Measurements from ENCODE around the gene NEURL3. TPM values are rescaled to one million over a fixed set of nuclear protein-coding genes. Genes with fewer than 3 reads are reported as not detected.

NEURL3 gene
- polyA plus RNA-seq, 3 donors, result not detected

DNA sequence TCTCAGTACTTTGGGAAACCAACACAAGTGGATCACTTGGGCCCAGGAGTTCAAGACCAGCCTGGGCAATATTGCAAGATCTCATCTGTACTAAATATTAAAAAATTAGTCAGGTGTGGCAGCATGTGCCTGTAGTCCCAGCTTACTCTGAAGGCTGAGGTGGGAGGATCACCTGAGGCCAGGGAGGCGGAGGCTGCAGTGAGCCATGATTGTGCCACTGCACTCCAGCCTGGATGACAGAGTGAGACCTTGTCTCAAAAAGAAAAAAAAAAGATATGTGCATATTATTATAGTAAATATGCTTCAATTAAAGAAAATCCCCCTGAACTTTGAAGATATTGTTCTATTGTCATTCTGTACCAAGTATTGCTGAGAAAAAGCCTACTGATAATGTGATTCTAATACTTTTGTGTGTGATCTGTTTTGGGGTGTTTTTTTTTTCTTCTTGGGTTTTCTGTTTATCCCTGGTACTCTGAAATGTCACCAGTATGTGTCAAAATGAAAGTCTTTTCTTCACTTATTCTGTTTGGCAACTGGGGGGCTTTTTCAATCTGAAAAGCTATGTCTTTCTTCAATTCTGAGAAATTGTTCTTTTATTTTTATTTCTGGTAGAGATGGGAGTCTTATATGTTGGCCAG lies 13.2 kb downstream of the NEURL3 start:
- no peak overlapping the region for H3K9ac ChIP-seq (ENCODE audit: insufficient read depth, low read length, poor library complexity, severe bottlenecking)
- no peaks in the 10 kb centered on the region for H3K27me3 ChIP-seq (ENCODE audit: control insufficient read depth in 2 of 2, insufficient read depth in 2 of 2, low read length in 2 of 2)
- H3K27ac ChIP-seq (ENCODE audit: low read depth in 1 of 2, low read length in 2 of 2), result no peak overlapping the region
- H3K4me2 ChIP-seq (replicated peaks; ENCODE audit: extremely low read depth, low read length, poor library complexity, severe bottlenecking), result no peak overlapping the region
- peaks cover 9 to 19% of the 10 kb centered on the region in 2 donors for H3K4me1 ChIP-seq (ENCODE audit: control insufficient read depth in 1 of 2, insufficient read depth in 2 of 2, low read length in 2 of 2)
- no peak for DNase-seq
- H3K9me3 Mint-ChIP-seq, result peaks cover 8 to 20% (median 11%) of the 10 kb centered on the region in 7 donors
- WGBS (ENCODE audit: insufficient coverage), result 100% methylated on average over 1 of the region's 1 CpG
- H3K36me3 Mint-ChIP-seq, result no peaks in the 10 kb centered on the region
- peaks cover 22% of the 10 kb centered on the region for H3K4me1 Mint-ChIP-seq
- peaks cover 0 to 2% (median 0%) of the 10 kb centered on the region in 3 donors for H3K27me3 Mint-ChIP-seq (ENCODE audit: low read depth in 3 of 3)
- peaks cover 3 to 5% of the 10 kb centered on the region in 2 donors for H3K9me3 ChIP-seq (replicated peaks in 1 of 2; ENCODE audit: control insufficient read depth in 1 of 2, insufficient read depth in 1 of 2, low read length in 2 of 2)
- TF ChIP-seq, protein P1, sequence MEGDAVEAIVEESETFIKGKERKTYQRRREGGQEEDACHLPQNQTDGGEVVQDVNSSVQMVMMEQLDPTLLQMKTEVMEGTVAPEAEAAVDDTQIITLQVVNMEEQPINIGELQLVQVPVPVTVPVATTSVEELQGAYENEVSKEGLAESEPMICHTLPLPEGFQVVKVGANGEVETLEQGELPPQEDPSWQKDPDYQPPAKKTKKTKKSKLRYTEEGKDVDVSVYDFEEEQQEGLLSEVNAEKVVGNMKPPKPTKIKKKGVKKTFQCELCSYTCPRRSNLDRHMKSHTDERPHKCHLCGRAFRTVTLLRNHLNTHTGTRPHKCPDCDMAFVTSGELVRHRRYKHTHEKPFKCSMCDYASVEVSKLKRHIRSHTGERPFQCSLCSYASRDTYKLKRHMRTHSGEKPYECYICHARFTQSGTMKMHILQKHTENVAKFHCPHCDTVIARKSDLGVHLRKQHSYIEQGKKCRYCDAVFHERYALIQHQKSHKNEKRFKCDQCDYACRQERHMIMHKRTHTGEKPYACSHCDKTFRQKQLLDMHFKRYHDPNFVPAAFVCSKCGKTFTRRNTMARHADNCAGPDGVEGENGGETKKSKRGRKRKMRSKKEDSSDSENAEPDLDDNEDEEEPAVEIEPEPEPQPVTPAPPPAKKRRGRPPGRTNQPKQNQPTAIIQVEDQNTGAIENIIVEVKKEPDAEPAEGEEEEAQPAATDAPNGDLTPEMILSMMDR (IDR thresholded peaks at IDR 0.05), result no peak
- H2AFZ ChIP-seq (ENCODE audit: insufficient read depth, low read depth, low read length, poor library complexity, severe bottlenecking), result no peak overlapping the region
- H3K36me3 ChIP-seq (replicated peaks in 1 of 2; ENCODE audit: control insufficient read depth in 1 of 2, insufficient read depth in 2 of 2, low read length in 2 of 2), result no peaks in the 10 kb centered on the region
- intact Hi-C loops (cut with micrococcal nuclease), result no loop called here
- H3K27ac Mint-ChIP-seq, result no peak overlapping the region
- no peak overlapping the region for H3K4me3 Mint-ChIP-seq
- no peaks in the 10 kb centered on the region for H3K79me2 ChIP-seq (ENCODE audit: insufficient read depth, low read length)
- no peaks in the 10 kb centered on the region for H4K20me1 ChIP-seq (ENCODE audit: insufficient read depth, low read length)
- H3K4me3 ChIP-seq (replicated peaks in 1 of 3; ENCODE audit: low read depth in 2 of 3, low read length in 3 of 3), result no peak overlapping the region

- peaks cover 42% of the 10 kb centered on the region for H3K4me1 Mint-ChIP-seq
- H3K27ac Mint-ChIP-seq, result peak overlapping the region; percentile 51 to 95 (median 81)
- Histone ChIP-seq H3K4me3 (replicated peaks in 1 of 3; ENCODE audit: low read depth in 2 of 3, low read length in 3 of 3) (no peak overlapping the region), H3K27me3 (ENCODE audit: control insufficient read depth in 2 of 2, insufficient read depth in 2 of 2, low read length in 2 of 2) (no peaks in the 10 kb centered on the region), H2AFZ (ENCODE audit: insufficient read depth, low read depth, low read length, poor library complexity, severe bottlenecking) (no peak overlapping the region), H3K4me1 (ENCODE audit: control insufficient read depth in 1 of 2, insufficient read depth in 2 of 2, low read length in 2 of 2) (peaks cover 23 to 38% of the 10 kb centered on the region in 2 donors), H3K27ac (ENCODE audit: low read depth in 1 of 2, low read length in 2 of 2) (peak overlapping the region in 1 of 2 donors; percentile 74), H3K9me3 (replicated peaks in 1 of 2; ENCODE audit: control insufficient read depth in 1 of 2, insufficient read depth in 1 of 2, low read length in 2 of 2) (peaks cover 0 to 3% of the 10 kb centered on the region in 2 donors), H3K4me2 (replicated peaks; ENCODE audit: extremely low read depth, low read length, poor library complexity, severe bottlenecking) (no peak overlapping the region), H3K9ac (ENCODE audit: insufficient read depth, low read length, poor library complexity, severe bottlenecking) (no peak overlapping the region), H3K36me3 (replicated peaks in 1 of 2; ENCODE audit: control insufficient read depth in 1 of 2, insufficient read depth in 2 of 2, low read length in 2 of 2) (no peaks in the 10 kb centered on the region), H3K79me2 (ENCODE audit: insufficient read depth, low read length) (no peaks in the 10 kb centered on the region), H4K20me1 (ENCODE audit: insufficient read depth, low read length) (no peaks in the 10 kb centered on the region)
- no peak overlapping the region for H3K4me3 Mint-ChIP-seq
- peaks cover 0 to 2% (median 0%) of the 10 kb centered on the region in 3 donors for H3K27me3 Mint-ChIP-seq (ENCODE audit: low read depth in 3 of 3)
- peaks cover 0 to 14% (median 8%) of the 10 kb centered on the region in 7 donors for H3K9me3 Mint-ChIP-seq
- H3K36me3 Mint-ChIP-seq, result peaks cover 0 to 3% of the 10 kb centered on the region in 2 donors
- no CpG with 5 or more reads among the region's 1 CpG for WGBS (ENCODE audit: insufficient coverage)
- peak; percentile 68 to 80 (median 78) for DNase-seq
- intact Hi-C loops (cut with micrococcal nuclease), result no loop called here
- TF ChIP-seq, protein P1 (IDR thresholded peaks at IDR 0.05), result no peak
These were observed 15.5 kb downstream of the NEURL3 start for GRCh38 chr2:96489663-96490062.

Data from CD14-positive monocyte (primary cell).